Measurements from ENCODE around the gene DUOX1.

DNA sequence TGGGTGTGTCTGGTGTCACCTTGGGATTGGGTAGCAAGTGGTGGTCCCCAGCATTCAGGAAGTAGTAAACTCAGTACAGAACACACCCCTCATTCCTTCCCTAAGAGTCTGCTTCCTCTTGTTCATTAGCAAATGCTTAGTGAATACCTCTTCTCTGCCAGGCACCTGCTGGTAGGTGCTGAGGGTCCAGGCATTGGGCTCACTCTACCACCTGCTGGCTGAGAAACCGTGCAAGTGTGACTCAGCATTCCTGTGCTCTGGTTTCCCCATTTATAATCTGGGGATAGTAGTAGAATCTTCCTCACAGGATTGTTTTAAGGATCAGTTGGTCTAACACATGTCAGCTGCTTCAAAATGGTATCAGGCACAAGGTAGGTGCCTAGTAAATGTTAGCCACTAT lies 53.2 kb downstream of the DUOX1 start:
- TF ChIP-seq BACH2 (CRISPR knock-in tag; IDR thresholded peaks at IDR 0.05; ENCODE audit: borderline replicate concordance) (no peak), CREB5 (CRISPR knock-in tag; IDR thresholded peaks at IDR 0.05; ENCODE audit: low read depth) (no peak), SNAI2 (CRISPR knock-in tag; IDR thresholded peaks at IDR 0.05) (no peak), TCF4 (CRISPR knock-in tag; IDR thresholded peaks at IDR 0.05; ENCODE audit: borderline replicate concordance) (no peak), ZC3H10 (CRISPR knock-in tag; IDR thresholded peaks at IDR 0.05) (no peak), ZNF70 (CRISPR knock-in tag; IDR thresholded peaks at IDR 0.05) (no peak), ZNF8 (CRISPR knock-in tag; IDR thresholded peaks at IDR 0.05) (no peak), ISL1 (CRISPR knock-in tag; IDR thresholded peaks at IDR 0.05) (no peak), ZFP3 (CRISPR knock-in tag; IDR thresholded peaks at IDR 0.05) (no peak), PPARA (CRISPR knock-in tag; IDR thresholded peaks at IDR 0.05; ENCODE audit: borderline replicate concordance) (no peak)
- TF ChIP-seq, protein P1, sequence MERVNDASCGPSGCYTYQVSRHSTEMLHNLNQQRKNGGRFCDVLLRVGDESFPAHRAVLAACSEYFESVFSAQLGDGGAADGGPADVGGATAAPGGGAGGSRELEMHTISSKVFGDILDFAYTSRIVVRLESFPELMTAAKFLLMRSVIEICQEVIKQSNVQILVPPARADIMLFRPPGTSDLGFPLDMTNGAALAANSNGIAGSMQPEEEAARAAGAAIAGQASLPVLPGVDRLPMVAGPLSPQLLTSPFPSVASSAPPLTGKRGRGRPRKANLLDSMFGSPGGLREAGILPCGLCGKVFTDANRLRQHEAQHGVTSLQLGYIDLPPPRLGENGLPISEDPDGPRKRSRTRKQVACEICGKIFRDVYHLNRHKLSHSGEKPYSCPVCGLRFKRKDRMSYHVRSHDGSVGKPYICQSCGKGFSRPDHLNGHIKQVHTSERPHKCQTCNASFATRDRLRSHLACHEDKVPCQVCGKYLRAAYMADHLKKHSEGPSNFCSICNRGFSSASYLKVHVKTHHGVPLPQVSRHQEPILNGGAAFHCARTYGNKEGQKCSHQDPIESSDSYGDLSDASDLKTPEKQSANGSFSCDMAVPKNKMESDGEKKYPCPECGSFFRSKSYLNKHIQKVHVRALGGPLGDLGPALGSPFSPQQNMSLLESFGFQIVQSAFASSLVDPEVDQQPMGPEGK (CRISPR knock-in tag; IDR thresholded peaks at IDR 0.05; ENCODE audit: borderline replicate concordance), result no peak

Data from SK-N-SH treated with all-trans-retinoic acid at 6 μM for 48 hours (cell line).